GM12874 (cell line): Measurements from ENCODE around the gene PCDHB15.

Source experiments
- TF ChIP-seq, protein P1 (sequence below): IDR thresholded peaks from 2 replicates; pipeline ENCODE4 v1.5.1; 2011; ENCODE audit warnings: low read depth, mild to moderate bottlenecking, control low read depth, low read length, moderate library complexity; ENCODE audit not compliant: insufficient read depth

Gene PCDHB15

DNA sequence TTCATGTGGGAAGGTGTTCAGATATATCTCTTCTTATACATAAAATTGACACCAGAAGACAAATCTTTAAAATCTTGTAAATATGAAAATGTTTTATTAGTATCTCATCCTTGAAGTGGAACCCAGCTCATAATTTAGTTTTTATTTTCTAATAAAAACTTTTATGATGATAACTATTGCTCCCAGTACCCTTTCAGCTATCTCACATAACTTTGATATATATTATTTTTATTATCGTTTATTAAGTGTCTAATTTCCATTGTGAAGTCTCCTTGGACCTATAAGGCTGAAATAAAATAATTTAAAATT is 16.0 kb downstream of the PCDHB15 start:
- TF ChIP-seq, protein P1, sequence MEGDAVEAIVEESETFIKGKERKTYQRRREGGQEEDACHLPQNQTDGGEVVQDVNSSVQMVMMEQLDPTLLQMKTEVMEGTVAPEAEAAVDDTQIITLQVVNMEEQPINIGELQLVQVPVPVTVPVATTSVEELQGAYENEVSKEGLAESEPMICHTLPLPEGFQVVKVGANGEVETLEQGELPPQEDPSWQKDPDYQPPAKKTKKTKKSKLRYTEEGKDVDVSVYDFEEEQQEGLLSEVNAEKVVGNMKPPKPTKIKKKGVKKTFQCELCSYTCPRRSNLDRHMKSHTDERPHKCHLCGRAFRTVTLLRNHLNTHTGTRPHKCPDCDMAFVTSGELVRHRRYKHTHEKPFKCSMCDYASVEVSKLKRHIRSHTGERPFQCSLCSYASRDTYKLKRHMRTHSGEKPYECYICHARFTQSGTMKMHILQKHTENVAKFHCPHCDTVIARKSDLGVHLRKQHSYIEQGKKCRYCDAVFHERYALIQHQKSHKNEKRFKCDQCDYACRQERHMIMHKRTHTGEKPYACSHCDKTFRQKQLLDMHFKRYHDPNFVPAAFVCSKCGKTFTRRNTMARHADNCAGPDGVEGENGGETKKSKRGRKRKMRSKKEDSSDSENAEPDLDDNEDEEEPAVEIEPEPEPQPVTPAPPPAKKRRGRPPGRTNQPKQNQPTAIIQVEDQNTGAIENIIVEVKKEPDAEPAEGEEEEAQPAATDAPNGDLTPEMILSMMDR: no peak

DNA sequence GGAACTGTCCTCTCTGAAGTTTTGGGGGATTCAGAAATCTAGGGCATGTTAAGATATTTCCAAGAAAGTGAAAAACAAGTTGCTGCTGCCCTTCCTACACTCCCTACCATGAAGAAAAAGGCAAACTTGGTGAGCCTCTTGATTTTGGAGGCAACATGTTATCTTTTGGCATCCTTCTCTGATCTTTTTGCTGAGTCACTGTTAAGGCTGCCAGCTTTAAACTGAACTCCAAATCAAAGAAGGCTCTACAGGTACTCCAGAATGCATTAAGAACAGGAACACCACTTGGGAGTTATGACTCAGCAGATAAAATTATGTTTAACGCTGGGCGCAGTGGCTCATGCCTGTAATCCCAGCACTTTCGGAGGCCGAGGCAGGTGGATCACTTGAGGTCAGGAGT is 24.0 kb downstream of the PCDHB15 start:
- TF ChIP-seq, protein P1: no peak

DNA sequence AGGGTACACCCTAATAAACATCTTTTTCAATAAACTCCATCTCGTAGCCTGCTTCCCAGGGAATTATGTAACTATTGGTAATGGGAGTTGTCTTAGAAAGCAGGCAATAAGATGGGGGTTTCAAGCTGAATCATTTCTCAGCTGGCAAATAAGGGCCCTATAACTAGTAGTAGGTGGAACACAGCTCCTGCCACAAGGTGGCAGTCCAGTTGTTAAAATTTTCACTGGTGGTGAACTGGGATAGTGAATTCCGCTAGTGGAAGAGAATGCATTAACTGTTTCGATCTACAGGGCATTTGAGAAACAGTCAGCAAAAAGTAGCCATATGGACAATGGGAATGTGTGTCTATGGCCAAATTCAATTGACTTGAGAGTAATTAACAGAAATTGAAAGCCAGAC is 27.7 kb downstream of the PCDHB15 start:
- TF ChIP-seq, protein P1: no peak

DNA sequence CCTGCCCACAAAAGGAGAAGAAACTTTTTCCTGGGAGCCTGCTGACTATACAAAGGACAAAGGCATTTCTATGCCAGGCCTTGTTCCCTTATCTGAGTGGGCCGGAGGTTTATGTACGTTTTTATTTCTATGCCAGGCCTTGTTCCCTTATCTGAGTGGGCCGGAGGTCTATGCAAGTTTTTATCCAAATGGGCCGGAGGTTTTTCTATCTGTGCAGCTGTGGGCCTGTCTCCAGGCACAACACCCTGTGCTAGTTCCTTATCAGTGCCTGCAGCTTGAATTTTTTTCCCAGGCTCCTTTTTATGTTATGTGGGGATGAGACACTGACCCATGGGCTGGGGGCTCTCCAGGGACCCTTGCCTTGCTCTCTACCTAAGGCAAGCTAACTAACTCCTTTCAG is 53.2 kb downstream of the PCDHB15 start:
- TF ChIP-seq, protein P1: no peak
